Esophagus muscularis mucosa (tissue), 4 donors: Measurements from ENCODE around the gene LAMB1. TPM values are rescaled to one million over a fixed set of nuclear protein-coding genes. Genes with fewer than 3 reads are reported as not detected.
A peak's percentile ranks its signal among the peaks of the same experiment; 100 is the strongest.
"Not testable (repeated sequence)": the region's sequence is repeated elsewhere in the genome, so short reads cannot be mapped to it uniquely, and the experiment has no call there.

Experiments
- DNase-seq: peaks from one replicate; pipeline ENCODE4 v3.0.0-alpha.2; 2017; ENCODE audit errors: extremely low spot score
- H3K27ac ChIP-seq, 4 donors: fragments of 200-600 bp; sonication (generic); replicated peaks in 1 of 4; 1 replicate in 3 of 4; 2 replicates in 1 of 4; pipeline ENCODE4 v1.5.1; 2016 to 2019; ENCODE audit warnings: mild to moderate bottlenecking in 1 of 4
- H3K27me3 ChIP-seq, 4 donors: fragments of 200-600 bp; sonication (generic); one replicate each; pipeline versions ENCODE4 v1.5.1 to v1.6.0; 2016 to 2019
- H3K36me3 ChIP-seq, 4 donors: fragments of 200-600 bp; sonication (generic); one replicate each; pipeline ENCODE4 v1.5.1; 2016 to 2019
- H3K4me1 ChIP-seq, 4 donors: fragments of 200-600 bp; sonication (generic); one replicate each; pipeline ENCODE4 v1.5.1; 2016 to 2019
- H3K4me3 ChIP-seq, 4 donors: fragments of 200-600 bp; sonication (generic); 1 replicate in 2 of 4; 2 replicates in 2 of 4; pipeline ENCODE4 v1.5.1; 2016 to 2019; ENCODE audit warnings: mild to moderate bottlenecking in 4 of 4, moderate library complexity in 1 of 4
- H3K9me3 ChIP-seq, 4 donors: fragments of 200-600 bp; sonication (generic); 1 replicate in 3 of 4; 2 replicates in 1 of 4; pipeline ENCODE4 v1.5.1; 2016 to 2019
- CTCF ChIP-seq, 3 experiments: fragments of 200-600 bp in 2 of 3; fragments of 450-650 bp in 1 of 3; sonication (generic) in 2 of 3; IDR thresholded peaks; one replicate each; pipeline ENCODE4 v1.5.1; 2017 to 2019; ENCODE audit warnings: antibody characterized with exemption in 3 of 3, mild to moderate bottlenecking in 2 of 3, moderate library complexity in 1 of 3
- EP300 ChIP-seq: sonication (generic); formaldehyde crosslinking; IDR thresholded peaks from one replicate; pipeline ENCODE4 v1.6.1; 2017; ENCODE audit warnings: antibody characterized with exemption
- POLR2A ChIP-seq: fragments of 450-650 bp; IDR thresholded peaks from one replicate; pipeline ENCODE4 v1.6.1; 2017; ENCODE audit warnings: antibody characterized with exemption, moderate library complexity, mild to moderate bottlenecking, low read depth
- POLR2AphosphoS5 ChIP-seq, 2 donors: sonication (generic); formaldehyde crosslinking; IDR thresholded peaks; one replicate each; pipeline ENCODE4 v1.6.1; 2017; ENCODE audit warnings: antibody characterized with exemption in 2 of 2
- WGBS: methylation state at CpG from one replicate; pipeline ENCODE4 v1.1.5; 2018; 5-methylcytosine and 5-hydroxymethylcytosine counted together
- intact Hi-C: fragments of 100-400 bp; cut with DNase I; formaldehyde crosslinking; loops from one replicate; pipeline ENCODE4 v1.15.1; 2023
- total RNA-seq, 4 donors: library from RNA; depleted of rRNA; stranded (reverse); fragments of >200 nt; gene quantifications; one replicate each; pipeline versions ENCODE4 v1.1.0 to v1.2.1, GENCODE V29; 2016

Gene LAMB1
- total RNA-seq, 4 donors from 2014 or later = 167 to 240 (median 219) TPM

- peak overlapping the region; percentile 79 to 86 (median 80) for H3K27ac ChIP-seq
- DNase-seq = no peak
- WGBS = 48% methylated on average over 9 of the region's 9 CpGs
These were observed 41.6 kb downstream of the LAMB1 start for GRCh38 chr7:107961405-107961804.

GRCh38 chr7:107960272-107960671 is 42.7 kb downstream of the LAMB1 start:
- Histone ChIP-seq H3K9me3 (no peaks in the 10 kb centered on the region), H3K36me3 (peaks cover 0 to 92% (median 68%) of the 10 kb centered on the region in 4 donors), H3K27me3 (no peaks in the 10 kb centered on the region), H3K4me1 (peaks cover 23 to 65% (median 61%) of the 10 kb centered on the region in 4 donors), H3K4me3 (no peak overlapping the region), H3K27ac (peak overlapping the region; percentile 79 to 86 (median 80))
- WGBS = 52% methylated on average over 5 of the region's 5 CpGs
- no peak for DNase-seq
- TF ChIP-seq EP300 (no peak), POLR2AphosphoS5 (IDR thresholded peaks at IDR 0.05) (peak; percentile 13 to 18)
- intact Hi-C loops = no loop called here

More at GRCh38 chr7:107961405-107961804, 41.6 kb downstream of the LAMB1 start:
- Histone ChIP-seq H3K9me3 (no peaks in the 10 kb centered on the region), H3K27me3 (no peaks in the 10 kb centered on the region), H3K36me3 (peaks cover 0 to 86% (median 69%) of the 10 kb centered on the region in 4 donors), H3K4me1 (peaks cover 28 to 66% (median 62%) of the 10 kb centered on the region in 4 donors), H3K4me3 (no peak overlapping the region)
- intact Hi-C loops = no loop called here
- TF ChIP-seq POLR2AphosphoS5 (IDR thresholded peaks at IDR 0.05) = peak; percentile 57 to 78
- no peak for TF ChIP-seq POLR2A

- H3K27ac ChIP-seq = peak overlapping the region; percentile 79 to 86 (median 80)
- intact Hi-C loops = no loop called here
- H3K4me3 ChIP-seq = no peak overlapping the region
- TF ChIP-seq EP300 (no peak), POLR2A (no peak), POLR2AphosphoS5 (IDR thresholded peaks at IDR 0.05) (no peak), CTCF (IDR thresholded peaks at IDR 0.05) (no peak)
- DNase-seq = no peak
- 73% methylated on average over 10 of the region's 10 CpGs for WGBS
- no peaks in the 10 kb centered on the region for H3K9me3 ChIP-seq
- peaks cover 23 to 70% (median 62%) of the 10 kb centered on the region in 4 donors for H3K4me1 ChIP-seq
- H3K27me3 ChIP-seq = no peaks in the 10 kb centered on the region
- peaks cover 0 to 92% (median 65%) of the 10 kb centered on the region in 4 donors for H3K36me3 ChIP-seq
These were observed 43.4 kb downstream of the LAMB1 start for GRCh38 chr7:107959527-107959898.

- no peak for DNase-seq
- TF ChIP-seq CTCF (IDR thresholded peaks at IDR 0.05) (no peak), EP300 (no peak), POLR2A (no peak), POLR2AphosphoS5 (IDR thresholded peaks at IDR 0.05) (peak; percentile 35 to 72)
- H3K27me3 ChIP-seq = no peaks in the 10 kb centered on the region
- no peaks in the 10 kb centered on the region for H3K9me3 ChIP-seq
- H3K36me3 ChIP-seq = peaks cover 0 to 92% (median 65%) of the 10 kb centered on the region in 4 donors
- intact Hi-C loops = no loop called here
- peaks cover 23 to 75% (median 67%) of the 10 kb centered on the region in 4 donors for H3K4me1 ChIP-seq
- H3K4me3 ChIP-seq = no peak overlapping the region
- 57% methylated on average over 13 of the region's 14 CpGs for WGBS
- H3K27ac ChIP-seq = peak overlapping the region; percentile 79 to 86 (median 80)
These were observed 44.0 kb downstream of the LAMB1 start for GRCh38 chr7:107958764-107959526.

GRCh38 chr7:107957436-107957835 is 45.5 kb downstream of the LAMB1 start:
- Histone ChIP-seq H3K4me1 (peaks cover 25 to 90% (median 83%) of the 10 kb centered on the region in 4 donors), H3K36me3 (peaks cover 0 to 94% (median 65%) of the 10 kb centered on the region in 4 donors), H3K4me3 (no peak overlapping the region), H3K27me3 (no peaks in the 10 kb centered on the region), H3K9me3 (no peaks in the 10 kb centered on the region), H3K27ac (peak overlapping the region; percentile 79 to 86 (median 80))
- intact Hi-C loops = no loop called here
- no peak for DNase-seq
- no peak for TF ChIP-seq EP300
- TF ChIP-seq POLR2A = no peak
- TF ChIP-seq CTCF (IDR thresholded peaks at IDR 0.05) = no peak
- peak in 1 of 2 donors; percentile 34 for TF ChIP-seq POLR2AphosphoS5 (IDR thresholded peaks at IDR 0.05)
- 56% methylated on average over 2 of the region's 2 CpGs for WGBS

GRCh38 chr7:107956950-107957349 is 46.0 kb downstream of the LAMB1 start:
- H3K4me3 ChIP-seq, intact Hi-C loops, H3K27me3 ChIP-seq, H3K9me3 ChIP-seq, DNase-seq: not testable (repeated sequence)
- H3K27ac ChIP-seq = peak overlapping the region; percentile 79 to 86 (median 80)
- H3K4me1 ChIP-seq = peaks cover 23 to 90% (median 83%) of the 10 kb centered on the region in 4 donors
- H3K36me3 ChIP-seq = peaks cover 0 to 94% (median 67%) of the 10 kb centered on the region in 4 donors
- WGBS = 96% methylated on average over 4 of the region's 4 CpGs
